Endodermal cell (in vitro differentiated cells): ENCODE data around the gene GRIK5. TPM values are rescaled to one million over a fixed set of nuclear protein-coding genes. Genes with fewer than 3 reads are reported as not detected.
A peak's percentile ranks its signal among the peaks of the same experiment; 100 is the strongest.
"Not testable (repeated sequence)": the region's sequence is repeated elsewhere in the genome, so short reads cannot be mapped to it uniquely, and the experiment has no call there.

Experiments
- DNase-seq: peaks from one replicate; pipeline ENCODE4 v3.0.0-alpha.2; 2017
- H3K27ac ChIP-seq: 2 replicates; pipeline ENCODE4 v1.5.1; 2013; ENCODE audit warnings: mild to moderate bottlenecking, low read depth, low read length, moderate library complexity
- H3K27me3 ChIP-seq: 2 replicates; pipeline ENCODE4 v1.6.1; 2013; ENCODE audit warnings: mild to moderate bottlenecking, low read length, moderate library complexity; ENCODE audit not compliant: insufficient read depth, control insufficient read depth, poor library complexity, severe bottlenecking
- H3K36me3 ChIP-seq: 2 replicates; pipeline ENCODE4 v1.7.0; 2013; ENCODE audit warnings: mild to moderate bottlenecking, low read length, moderate library complexity; ENCODE audit not compliant: control insufficient read depth, insufficient read depth
- H3K4me1 ChIP-seq: one replicate; pipeline ENCODE4 v1.7.0; 2013; ENCODE audit warnings: low read length; ENCODE audit not compliant: control insufficient read depth, insufficient read depth
- H3K4me3 ChIP-seq: 2 replicates; pipeline ENCODE4 v1.5.1; 2013; ENCODE audit warnings: mild to moderate bottlenecking, low read length, moderate library complexity
- H3K9ac ChIP-seq: 2 replicates; pipeline ENCODE4 v1.6.1; 2013; ENCODE audit warnings: mild to moderate bottlenecking, low read length, moderate library complexity; ENCODE audit not compliant: poor library complexity, severe bottlenecking; ENCODE audit errors: extremely low read depth
- H3K9me3 ChIP-seq: 2 replicates; pipeline ENCODE4 v1.6.1; 2013; ENCODE audit warnings: mild to moderate bottlenecking, low read length, moderate library complexity; ENCODE audit not compliant: control insufficient read depth
- H3K27ac Mint-ChIP-seq: 2 replicates; pipeline ENCODE4 v1.8.0; 2020; ENCODE audit warnings: mixed read lengths
- H3K27me3 Mint-ChIP-seq: 2 replicates; pipeline ENCODE4 v1.8.0; 2021; ENCODE audit warnings: mild to moderate bottlenecking, mixed read lengths; ENCODE audit not compliant: insufficient read depth
- H3K36me3 Mint-ChIP-seq: 2 replicates; pipeline ENCODE4 v1.8.0; 2020; ENCODE audit warnings: low read depth, mixed read lengths
- H3K4me1 Mint-ChIP-seq: 2 replicates; pipeline ENCODE4 v1.8.0; 2020; ENCODE audit warnings: mixed read lengths
- H3K4me3 Mint-ChIP-seq: 2 replicates; pipeline ENCODE4 v1.8.0; 2020; ENCODE audit warnings: mild to moderate bottlenecking, moderate library complexity, mixed read lengths
- H3K9me3 Mint-ChIP-seq: 2 replicates; pipeline ENCODE4 v1.8.0; 2020; ENCODE audit warnings: mild to moderate bottlenecking, mixed read lengths
- CTCF ChIP-seq: fragments of 200-600 bp; sonication (generic); conservative IDR thresholded peaks from 2 replicates; pipeline ENCODE4 v1.5.0; 2021; ENCODE audit warnings: antibody characterized with exemption, mild to moderate bottlenecking
- WGBS, 2 experiments: methylation state at CpG; one replicate each; pipeline versions ENCODE4 v1.1.5 to v1.1.7; 2013; ENCODE audit warnings: missing lambda C conversion rate in 2 of 2, mixed read lengths in 1 of 2; ENCODE audit not compliant: insufficient coverage in 1 of 2, insufficient read length in 1 of 2; 5-methylcytosine and 5-hydroxymethylcytosine counted together
- total RNA-seq, 2 donors: library from RNA; stranded (reverse); fragmentation: NEBNext Ultra II Directional in 1 of 2; extraction: Animal tissue kit (Norgen Biotek cat#: 25700) in 1 of 2; gene quantifications; 2 replicates in 1 of 2; 3 replicates in 1 of 2; pipeline ENCODE4 v1.2.1, GENCODE V29; 2021

The GRIK5 gene
- total RNA-seq, 2 donors from 2014 or later, result 21.6 to 38.7 TPM

- Histone ChIP-seq H3K9ac (no peak overlapping the region), H3K36me3 (no peaks in the 10 kb centered on the region), H3K9me3 (no peaks in the 10 kb centered on the region), H3K27ac (no peak overlapping the region), H3K4me3 (no peak overlapping the region), H3K27me3 (no peaks in the 10 kb centered on the region), H3K4me1 (no peaks in the 10 kb centered on the region)
- Mint-ChIP-seq H3K4me3 (no peak overlapping the region), H3K27ac (no peak overlapping the region), H3K4me1 (no peaks in the 10 kb centered on the region), H3K9me3 (no peaks in the 10 kb centered on the region), H3K36me3 (peaks cover 12% of the 10 kb centered on the region), H3K27me3 (no peaks in the 10 kb centered on the region)
- WGBS, 2 experiments, result 93 to 94% methylated on average over 5 to 6 of the region's 6 CpGs
- no peak for TF ChIP-seq CTCF
- no peak for DNase-seq
These were observed 31.3 kb downstream of the GRIK5 start for GRCh38 chr19:42038666-42039065.

GRCh38 chr19:42037649-42038048 lies 32.4 kb downstream of the GRIK5 start:
- Mint-ChIP-seq H3K9me3 (no peaks in the 10 kb centered on the region), H3K27me3 (no peaks in the 10 kb centered on the region), H3K27ac (no peak overlapping the region), H3K36me3 (peaks cover 12% of the 10 kb centered on the region), H3K4me1 (peaks cover under 1% of the 10 kb centered on the region), H3K4me3 (no peak overlapping the region)
- no peak for TF ChIP-seq CTCF
- Histone ChIP-seq H3K36me3 (no peaks in the 10 kb centered on the region), H3K27me3 (no peaks in the 10 kb centered on the region), H3K27ac (no peak overlapping the region), H3K4me1 (no peaks in the 10 kb centered on the region), H3K9me3 (no peaks in the 10 kb centered on the region), H3K4me3 (no peak overlapping the region), H3K9ac (no peak overlapping the region)
- 86 to 87% methylated on average over 3 to 5 of the region's 5 CpGs for WGBS, 2 experiments
- DNase-seq, result no peak

- peak; percentile 96 for TF ChIP-seq CTCF
- peak overlapping the region; percentile 37 for H3K4me3 Mint-ChIP-seq
- H3K4me1 Mint-ChIP-seq, H3K27ac ChIP-seq, H3K4me1 ChIP-seq, H3K9ac ChIP-seq, H3K36me3 Mint-ChIP-seq, H3K9me3 ChIP-seq, H3K27me3 ChIP-seq, H3K4me3 ChIP-seq, H3K9me3 Mint-ChIP-seq, H3K36me3 ChIP-seq, H3K27me3 Mint-ChIP-seq: not testable (repeated sequence)
- 66% methylated on average over 6 to 16 of the region's 17 CpGs for WGBS, 2 experiments
- H3K27ac Mint-ChIP-seq, result peak overlapping the region; percentile 89
- peak; percentile 85 for DNase-seq
These were observed 35.2 kb downstream of the GRIK5 start for GRCh38 chr19:42034640-42035391.
